MCF 10A (cell line): Measurements from ENCODE around the gene SLC26A4. TPM values are rescaled to one million over a fixed set of nuclear protein-coding genes. Genes with fewer than 3 reads are reported as not detected.
A peak's percentile ranks its signal among the peaks of the same experiment; 100 is the strongest.

Source experiments
- BruUV-seq: library from RNA; stranded (reverse); fragments of 400-500 nt; replicated peaks from 2 replicates; lab custom pipeline; 2021; lab: Mats Ljungman, UMichigan
- CTCF ChIA-PET: fragments of 300-600 bp; sonication (Branson Sonifier 250); formaldehyde crosslinking; extraction: SDS; loops from one replicate; lab custom pipeline; 2021; ENCODE audit warnings: antibody characterized with exemption, inconsistent platforms; lab: Yijun Ruan, JAX
- POLR2A ChIA-PET: fragments of 300-600, 350-650 bp; sonication (Branson Sonifier 250); formaldehyde crosslinking; extraction: SDS; loops from one replicate; lab custom pipeline; 2020; ENCODE audit warnings: antibody characterized with exemption, inconsistent platforms; lab: Yijun Ruan, JAX
- DNase-seq: peaks from one replicate; pipeline ENCODE4 v3.0.0-alpha.2; 2018; ENCODE audit not compliant: unreplicated experiment
- H3K27ac Mint-ChIP-seq: one replicate; pipeline ENCODE4 v1.8.0; 2022; ENCODE audit warnings: mild to moderate bottlenecking, low read depth, mixed read lengths; ENCODE audit not compliant: unreplicated experiment
- H3K27me3 Mint-ChIP-seq: one replicate; pipeline ENCODE4 v1.8.0; 2022; ENCODE audit warnings: mixed read lengths; ENCODE audit not compliant: insufficient read depth, unreplicated experiment
- H3K36me3 Mint-ChIP-seq: one replicate; pipeline ENCODE4 v1.8.0; 2022; ENCODE audit warnings: mild to moderate bottlenecking, moderate library complexity, mixed read lengths; ENCODE audit not compliant: insufficient read depth, unreplicated experiment
- H3K4me1 Mint-ChIP-seq: one replicate; pipeline ENCODE4 v1.8.0; 2022; ENCODE audit warnings: mixed read lengths; ENCODE audit not compliant: insufficient read depth, unreplicated experiment
- H3K4me3 Mint-ChIP-seq: one replicate; pipeline ENCODE4 v1.8.0; 2022; ENCODE audit warnings: mild to moderate bottlenecking, moderate library complexity, mixed read lengths; ENCODE audit not compliant: unreplicated experiment
- H3K9me3 Mint-ChIP-seq: one replicate; pipeline ENCODE4 v1.8.0; 2022; ENCODE audit warnings: mixed read lengths; ENCODE audit not compliant: unreplicated experiment
- CTCF ChIP-seq: fragments of 200-600 bp; IDR thresholded peaks from one replicate; pipeline ENCODE4 v1.8.0; 2022; ENCODE audit warnings: antibody characterized with exemption, mild to moderate bottlenecking; ENCODE audit not compliant: unreplicated experiment
- intact Hi-C: fragments of 100-400 bp; cut with micrococcal nuclease; formaldehyde crosslinking; loops from 2 replicates; pipeline ENCODE4 v1.14.1; 2022
- total RNA-seq: library from RNA; stranded (reverse); gene quantifications from 2 replicates; pipeline ENCODE4 v1.2.3, GENCODE V29; 2022

The SLC26A4 gene
- total RNA-seq, 1 experiment from 2014 or later, result 0.21 TPM

DNA sequence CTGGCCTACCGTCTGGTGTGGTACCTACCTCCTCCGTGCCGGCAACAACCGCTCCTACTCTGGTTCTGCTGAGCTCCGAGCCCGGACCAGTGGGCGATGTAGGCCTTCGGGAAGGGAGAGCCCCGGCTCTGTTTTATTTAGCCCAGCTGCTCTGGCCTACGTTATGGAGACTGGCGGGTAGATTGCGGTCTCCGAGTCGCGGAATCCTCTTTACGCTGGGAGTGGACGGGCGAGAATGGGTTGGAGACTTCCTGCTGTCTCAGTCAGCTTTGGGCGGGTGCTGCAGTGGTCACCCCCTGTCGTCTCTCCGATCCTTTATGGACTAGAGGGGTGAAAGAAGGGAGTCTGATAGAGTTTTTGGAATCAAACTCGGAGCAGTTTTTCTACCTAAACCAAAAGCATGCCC, 83.7 kb downstream of the SLC26A4 start:
- CTCF ChIA-PET, result interaction anchor here (1.0 to 10.4 kb wide), 8 partner anchors 14 to 717 kb away, joined by 3 to 227 read pairs (median 4); no protein-coding TSS in a partner anchor
- H3K27ac Mint-ChIP-seq, result peak overlapping the region; percentile 97
- H3K9me3 Mint-ChIP-seq, result no peaks in the 10 kb centered on the region
- no peak for DNase-seq
- intact Hi-C loops, result loop anchor here (5.0 kb wide), 1 partner anchor 162 kb away; the partner anchor contains the start of gene BCAP29
- H3K36me3 Mint-ChIP-seq, result peaks cover 7% of the 10 kb centered on the region
- H3K27me3 Mint-ChIP-seq, result no peaks in the 10 kb centered on the region
- POLR2A ChIA-PET, result interaction anchor here (0.5 to 5.3 kb wide), 16 partner anchors 9 to 576 kb away, joined by 3 to 93 read pairs (median 6); partner anchors contain the start of genes COG5, DLD, DUS4L and HBP1
- no TSS peak for BruUV-seq
- H3K4me3 Mint-ChIP-seq, result peak overlapping the region; percentile 94
- TF ChIP-seq CTCF, result no peak
- peaks cover 21% of the 10 kb centered on the region for H3K4me1 Mint-ChIP-seq

DNA sequence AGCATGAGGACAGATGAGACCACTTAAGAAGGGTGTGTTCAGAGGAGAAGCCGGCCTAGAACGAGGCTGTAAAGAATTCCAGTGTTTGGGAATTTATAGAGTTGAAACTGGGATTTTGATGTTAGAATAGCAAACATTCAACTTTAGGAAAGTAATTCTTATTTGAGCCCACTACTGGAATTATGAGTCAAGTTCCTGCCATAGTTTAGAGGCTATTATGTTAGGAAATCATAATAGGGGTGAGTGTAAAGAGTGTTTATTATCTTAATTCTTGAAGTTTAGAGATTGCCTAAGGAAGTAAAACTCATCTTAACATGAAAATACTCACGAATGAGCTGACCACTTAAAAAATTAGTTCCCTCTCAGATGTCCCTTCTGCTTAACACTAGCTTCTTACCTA, 85.4 kb downstream of the SLC26A4 start:
- POLR2A ChIA-PET, result interaction anchor here (1.0 to 5.3 kb wide), 5 partner anchors 10 to 283 kb away, joined by 3 to 93 read pairs (median 6); partner anchors contain the start of gene DLD
- Mint-ChIP-seq H3K27ac (peak overlapping the region; percentile 97), H3K36me3 (peaks cover 22% of the 10 kb centered on the region), H3K4me1 (peaks cover 21% of the 10 kb centered on the region), H3K4me3 (peak overlapping the region; percentile 94), H3K9me3 (no peaks in the 10 kb centered on the region), H3K27me3 (no peaks in the 10 kb centered on the region)
- intact Hi-C loops, result no loop called here
- DNase-seq, result no peak
- no peak for TF ChIP-seq CTCF
- CTCF ChIA-PET, result interaction anchor here (0.7 to 10.4 kb wide), 6 partner anchors 9 to 318 kb away, joined by 3 to 227 read pairs (median 4); no protein-coding TSS in a partner anchor
- no TSS peak for BruUV-seq

GRCh38 chr7:107751113-107751512, 90.5 kb downstream of the SLC26A4 start:
- Mint-ChIP-seq H3K9me3 (no peaks in the 10 kb centered on the region), H3K36me3 (peaks cover 54% of the 10 kb centered on the region), H3K27ac (no peak overlapping the region), H3K4me3 (no peak overlapping the region), H3K4me1 (no peaks in the 10 kb centered on the region), H3K27me3 (no peaks in the 10 kb centered on the region)
- no peak for TF ChIP-seq CTCF
- intact Hi-C loops, result no loop called here
- no TSS peak for BruUV-seq
- DNase-seq, result no peak
- ChIA-PET CTCF (interaction anchor here (0.7 kb wide), 1 partner anchor 250 kb away, joined by 3 read pairs; no protein-coding TSS in a partner anchor), POLR2A (no interaction called here)

DNA sequence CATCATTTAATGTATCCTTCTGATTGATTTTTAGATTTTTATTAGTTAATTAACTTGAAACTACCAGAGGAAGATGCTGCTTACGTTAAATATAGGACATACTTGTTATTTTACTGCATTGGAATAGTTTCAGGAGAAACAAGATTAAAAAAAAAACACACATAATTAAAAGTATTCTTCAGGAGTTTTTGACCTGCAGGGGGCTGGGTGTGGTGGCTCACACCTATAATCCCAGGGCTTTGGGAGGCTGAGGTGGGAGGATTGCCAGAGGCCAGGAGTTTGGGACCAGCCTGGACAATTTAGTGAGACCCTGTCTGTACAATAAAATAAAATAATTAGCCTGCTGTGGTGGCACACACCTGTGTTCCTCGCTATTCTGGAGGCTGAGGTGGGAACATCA, 94.0 kb downstream of the SLC26A4 start:
- intact Hi-C loops, result no loop called here
- peak; percentile 9 for TF ChIP-seq CTCF
- peak; percentile 10 for DNase-seq
- CTCF ChIA-PET, result interaction anchor here (0.6 to 0.8 kb wide), 2 partner anchors 8 to 128 kb away, joined by 3 to 4 read pairs; no protein-coding TSS in a partner anchor
- Mint-ChIP-seq H3K36me3 (peaks cover 85% of the 10 kb centered on the region), H3K4me3 (no peak overlapping the region), H3K4me1 (no peaks in the 10 kb centered on the region), H3K27me3 (no peaks in the 10 kb centered on the region), H3K9me3 (no peaks in the 10 kb centered on the region), H3K27ac (no peak overlapping the region)
- POLR2A ChIA-PET, result no interaction called here
- BruUV-seq, result no TSS peak
